DOHH2 (cell line): ENCODE data around the gene MYADML2.

ENCODE experiments used
- H3F3A ChIP-seq: fragments of 200-600 bp; sonication (generic), shearing (Covaris generic); 2 replicates; pipeline ENCODE4 v1.6.0; 2016; ENCODE audit warnings: antibody characterized with exemption, mild to moderate bottlenecking; ENCODE audit not compliant: control insufficient read depth, insufficient read depth
- H3K27ac ChIP-seq: fragments of 200-600 bp; sonication (generic); 2 replicates; pipeline ENCODE4 v1.5.1; 2014; ENCODE audit warnings: low read depth, mild to moderate bottlenecking, low read length, moderate library complexity
- H3K27me3 ChIP-seq: fragments of 200-600 bp; sonication (generic); 2 replicates; pipeline ENCODE4 v1.6.1; 2014; ENCODE audit warnings: mild to moderate bottlenecking, low read length, mixed read lengths; ENCODE audit not compliant: control insufficient read depth
- H3K36me3 ChIP-seq: fragments of 200-600 bp; sonication (generic); 2 replicates; pipeline ENCODE4 v1.6.1; 2014; ENCODE audit warnings: mild to moderate bottlenecking, low read length, moderate library complexity, mixed read lengths; ENCODE audit not compliant: control insufficient read depth
- H3K4me1 ChIP-seq: fragments of 200-600 bp; sonication (generic); 2 replicates; pipeline ENCODE4 v1.6.1; 2014; ENCODE audit warnings: mild to moderate bottlenecking, low read length, mixed read lengths; ENCODE audit not compliant: control insufficient read depth
- H3K4me2 ChIP-seq: fragments of 200-600 bp; sonication (generic); 2 replicates; pipeline ENCODE4 v1.6.0; 2014; ENCODE audit warnings: mild to moderate bottlenecking, low read length, moderate library complexity
- H3K4me3 ChIP-seq: fragments of 200-600 bp; sonication (generic); 2 replicates; pipeline ENCODE4 v1.5.1; 2014; ENCODE audit warnings: mild to moderate bottlenecking, low read length, mixed read lengths
- H3K79me2 ChIP-seq: fragments of 200-600 bp; sonication (generic); 2 replicates; pipeline ENCODE4 v1.6.1; 2014; ENCODE audit warnings: mild to moderate bottlenecking, low read length, mixed read lengths; ENCODE audit not compliant: control insufficient read depth
- H3K9me2 ChIP-seq: fragments of 200-600 bp; sonication (generic); replicated peaks from 2 replicates; pipeline ENCODE4 v1.6.1; 2014; ENCODE audit warnings: mild to moderate bottlenecking, low read length, mixed read lengths; ENCODE audit not compliant: control insufficient read depth
- H3K9me3 ChIP-seq: fragments of 200-600 bp; sonication (generic); 2 replicates; pipeline ENCODE4 v1.6.1; 2014; ENCODE audit warnings: antibody characterized with exemption, low read length, mixed read lengths; ENCODE audit not compliant: control insufficient read depth, insufficient read depth
- H4K20me1 ChIP-seq: fragments of 200-600 bp; sonication (generic); 2 replicates; pipeline ENCODE4 v1.6.0; 2014; ENCODE audit warnings: low read depth, mild to moderate bottlenecking, antibody characterized with exemption, low read length, moderate library complexity; ENCODE audit not compliant: control insufficient read depth, insufficient read depth
- CTCF ChIP-seq: fragments of 200-600 bp; sonication (generic); IDR thresholded peaks from one replicate; pipeline ENCODE4 v1.5.1; 2014; ENCODE audit warnings: antibody characterized with exemption, mild to moderate bottlenecking, low read depth, low read length; ENCODE audit not compliant: poor library complexity, severe bottlenecking
- EZH2phosphoT487 ChIP-seq: fragments of 200-600 bp; sonication (generic); IDR thresholded peaks from 2 replicates; pipeline ENCODE4 v1.6.1; 2017; ENCODE audit warnings: borderline replicate concordance, mild to moderate bottlenecking, antibody characterized with exemption, low read length, moderate library complexity, mixed read lengths

Gene MYADML2

DNA sequence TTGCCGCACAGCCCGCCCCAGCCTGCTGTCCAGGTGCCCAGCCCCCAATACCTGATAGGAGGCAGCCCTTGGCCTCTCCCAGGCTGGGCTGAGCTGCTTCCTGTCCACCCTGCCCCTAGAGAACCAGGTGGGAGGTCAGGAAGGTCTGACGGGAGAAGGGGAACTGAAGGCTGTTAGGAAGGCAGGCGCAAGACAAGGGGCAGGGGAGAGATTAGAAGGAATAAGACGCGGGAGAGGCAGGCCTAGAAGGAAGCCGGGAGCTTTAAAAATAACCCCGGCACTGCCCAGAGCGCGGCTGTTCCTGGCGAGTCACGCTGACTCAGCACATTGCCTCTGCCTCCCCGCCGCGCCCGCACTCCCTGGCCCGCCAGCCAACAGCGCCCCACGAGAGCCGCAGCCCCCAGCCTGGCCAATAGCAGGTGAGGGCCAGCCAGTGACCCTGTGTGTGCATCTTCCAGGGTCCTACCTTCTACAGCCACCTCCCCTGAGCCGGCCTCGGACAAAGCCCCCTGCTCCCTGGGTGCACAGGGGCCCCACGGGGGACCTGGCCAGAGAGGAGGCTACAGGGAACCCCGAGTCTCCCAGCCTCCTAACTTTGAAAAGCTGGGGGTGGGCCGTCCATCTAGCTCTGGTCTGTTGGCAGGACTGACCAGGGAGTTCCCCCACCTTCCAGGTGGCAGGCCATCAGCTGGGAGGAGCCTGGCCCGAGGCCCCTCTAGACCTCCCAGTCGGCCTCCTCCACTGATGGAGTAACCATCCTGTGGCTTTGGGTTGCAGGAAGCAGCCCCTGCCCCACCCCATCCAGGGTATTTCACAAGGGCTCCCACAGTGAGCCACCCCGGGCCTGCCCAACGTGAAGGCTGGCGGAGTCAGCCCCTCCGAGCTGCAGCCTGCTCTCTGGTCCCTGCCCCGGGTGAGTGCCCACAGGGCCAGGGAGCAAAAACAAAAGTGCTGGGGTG is 23.5 kb downstream of the MYADML2 start:
- Histone ChIP-seq H3K9me3 (no peaks in the 10 kb centered on the region), H3K4me1 (peaks cover 36% of the 10 kb centered on the region), H3K27ac (no peak overlapping the region), H3K4me3 (no peak overlapping the region), H3K27me3 (peaks cover 3% of the 10 kb centered on the region; the same call in 1 of the 2 replicates), H3K9me2 (no peaks in the 10 kb centered on the region), H3F3A (peaks cover 4% of the 10 kb centered on the region; the same call in 1 of the 2 replicates), H4K20me1 (peaks cover 14% of the 10 kb centered on the region), H3K79me2 (peaks cover 66% of the 10 kb centered on the region), H3K4me2 (peak overlapping the region; percentile 16; the same call in 1 of the 2 replicates), H3K36me3 (peaks cover 13% of the 10 kb centered on the region)
- TF ChIP-seq EZH2phosphoT487 = no peak

- Histone ChIP-seq H3K9me2 (no peaks in the 10 kb centered on the region), H3K36me3 (peaks cover 13% of the 10 kb centered on the region), H3K4me2 (no peak overlapping the region), H3K9me3 (no peaks in the 10 kb centered on the region), H3K4me3 (no peak overlapping the region), H3K4me1 (peaks cover 32% of the 10 kb centered on the region), H3F3A (peaks cover 4% of the 10 kb centered on the region; the same call in 1 of the 2 replicates), H4K20me1 (peaks cover 14% of the 10 kb centered on the region), H3K79me2 (peaks cover 71% of the 10 kb centered on the region), H3K27me3 (no peaks in the 10 kb centered on the region), H3K27ac (no peak overlapping the region)
- no peak for TF ChIP-seq CTCF
- no peak for TF ChIP-seq EZH2phosphoT487
These were observed 24.3 kb downstream of the MYADML2 start for GRCh38 chr17:81922566-81923301.

- TF ChIP-seq EZH2phosphoT487 = no peak
- TF ChIP-seq CTCF = no peak
- H3K4me2 ChIP-seq = no peak overlapping the region
- peaks cover 35% of the 10 kb centered on the region for H3K4me1 ChIP-seq
- H3K9me3 ChIP-seq = no peaks in the 10 kb centered on the region
- H4K20me1 ChIP-seq = peaks cover 17% of the 10 kb centered on the region
- peaks cover 18% of the 10 kb centered on the region for H3K36me3 ChIP-seq
- H3K9me2 ChIP-seq = no peaks in the 10 kb centered on the region
- peaks cover 4% of the 10 kb centered on the region; the same call in 1 of the 2 replicates for H3F3A ChIP-seq
- H3K4me3 ChIP-seq = no peak overlapping the region
- H3K27ac ChIP-seq = no peak overlapping the region
- H3K79me2 ChIP-seq = peaks cover 76% of the 10 kb centered on the region
- no peaks in the 10 kb centered on the region for H3K27me3 ChIP-seq
These were observed 25.0 kb downstream of the MYADML2 start for GRCh38 chr17:81921996-81922565.
